B cell (primary cell): ENCODE measurements around the gene PTMS. TPM values are rescaled to one million over a fixed set of nuclear protein-coding genes. Genes with fewer than 3 reads are reported as not detected.

ENCODE experiments used
- ATAC-seq: fragments of 200-7000 bp; cut with Tn5 transposase; one replicate; pipeline ENCODE4 v1.10.0; 2021; ENCODE audit warnings: low read depth, mild to moderate bottlenecking, moderate number of reproducible peaks, moderate library complexity
- CTCF ChIA-PET: fragments of 350-600 bp; sonication (Branson Sonifier 250); formaldehyde crosslinking; loops from one replicate; lab custom pipeline; 2021; ENCODE audit warnings: antibody characterized with exemption, inconsistent platforms; lab: Charles Lee
- POLR2A ChIA-PET: fragments of 350-600 bp; sonication (Branson Sonifier 250); formaldehyde crosslinking; loops from one replicate; lab custom pipeline; 2021; ENCODE audit warnings: antibody characterized with exemption; lab: Charles Lee
- DNase-seq: peaks from one replicate; pipeline ENCODE4 v3.0.0; 2013
- H2AFZ ChIP-seq: 2 replicates; pipeline ENCODE4 v1.6.1; 2012; ENCODE audit warnings: mild to moderate bottlenecking, low read depth, low read length; ENCODE audit not compliant: insufficient read depth, poor library complexity, severe bottlenecking
- H3K27ac ChIP-seq, 2 donors: 1 replicate in 1 of 2; 2 replicates in 1 of 2; pipeline ENCODE4 v1.5.1; 2012 to 2013; ENCODE audit warnings: low read length in 2 of 2, mild to moderate bottlenecking in 2 of 2, moderate library complexity in 1 of 2
- H3K27me3 ChIP-seq, 4 experiments: fragments of 200-600 bp in 1 of 4; sonication (generic) in 1 of 4; replicated peaks in 1 of 4; 1 replicate in 2 of 4; 2 replicates in 2 of 4; pipeline versions ENCODE4 v1.6.1 to v1.7.0; 2013 to 2016; ENCODE audit warnings: low read length in 3 of 4, mild to moderate bottlenecking in 2 of 4, mixed read lengths in 1 of 4, moderate library complexity in 1 of 4; ENCODE audit not compliant: insufficient read depth in 4 of 4, control insufficient read depth in 3 of 4; ENCODE audit errors: control extremely low read depth in 1 of 4
- H3K36me3 ChIP-seq, 2 experiments: replicated peaks in 1 of 2; 1 replicate in 1 of 2; 2 replicates in 1 of 2; pipeline versions ENCODE4 v1.6.1 to v1.7.1; 2013; ENCODE audit warnings: low read length in 1 of 2; ENCODE audit not compliant: insufficient read depth in 2 of 2, control insufficient read depth in 1 of 2; ENCODE audit errors: control extremely low read depth in 1 of 2, extremely low read depth in 1 of 2
- H3K4me1 ChIP-seq, 2 donors: fragments of 200-600 bp in 1 of 2; sonication (generic) in 1 of 2; 1 replicate in 1 of 2; 2 replicates in 1 of 2; pipeline versions ENCODE4 v1.5.1 to v1.6.1; 2013 to 2017; ENCODE audit warnings: low read length in 2 of 2; ENCODE audit not compliant: control insufficient read depth in 2 of 2, insufficient read depth in 2 of 2
- H3K4me2 ChIP-seq: replicated peaks from 2 replicates; pipeline ENCODE3; 2012; ENCODE audit warnings: mild to moderate bottlenecking, low read depth, low read length; ENCODE audit not compliant: poor library complexity, severe bottlenecking
- H3K4me3 ChIP-seq, 5 experiments: fragments of 200-600 bp in 1 of 5; sonication (generic) in 1 of 5; 1 replicate in 3 of 5; 2 replicates in 2 of 5; pipeline versions ENCODE4 v1.5.1 to v1.7.0; 2011 to 2016; ENCODE audit warnings: low read length in 4 of 5, mild to moderate bottlenecking in 4 of 5, low read depth in 2 of 5, control low read depth in 1 of 5, moderate library complexity in 1 of 5; ENCODE audit not compliant: insufficient read depth in 1 of 5; ENCODE audit errors: control extremely low read depth in 1 of 5, extremely low read depth in 1 of 5
- H3K79me2 ChIP-seq: fragments of 200-600 bp; sonication (generic); one replicate; pipeline ENCODE4 v1.6.0; 2016; ENCODE audit warnings: low read length; ENCODE audit not compliant: control insufficient read depth, insufficient read depth
- H3K9ac ChIP-seq: fragments of 200-600 bp; sonication (generic); 2 replicates; pipeline ENCODE4 v1.6.1; 2017; ENCODE audit warnings: mild to moderate bottlenecking, low read length, moderate library complexity
- H3K9me3 ChIP-seq, 3 donors: one replicate each; pipeline versions ENCODE4 v1.6.1 to v1.7.1; 2013; ENCODE audit warnings: low read length in 2 of 3; ENCODE audit not compliant: control insufficient read depth in 2 of 3, insufficient read depth in 1 of 3; ENCODE audit errors: control extremely low read depth in 1 of 3
- H4K20me1 ChIP-seq: 2 replicates; pipeline ENCODE4 v1.6.0; 2012; ENCODE audit warnings: mild to moderate bottlenecking, low read length; ENCODE audit not compliant: insufficient read depth, control insufficient read depth, poor library complexity, severe bottlenecking
- H3K27ac Mint-ChIP-seq: one replicate; pipeline ENCODE4 v1.8.0; 2021; ENCODE audit warnings: mixed read lengths
- H3K27me3 Mint-ChIP-seq: one replicate; pipeline ENCODE4 v1.8.0; 2021; ENCODE audit warnings: mixed read lengths
- H3K4me1 Mint-ChIP-seq: one replicate; pipeline ENCODE4 v1.8.0; 2021; ENCODE audit warnings: mixed read lengths
- H3K4me3 Mint-ChIP-seq: one replicate; pipeline ENCODE4 v1.8.0; 2021; ENCODE audit warnings: mixed read lengths
- H3K9me3 Mint-ChIP-seq: one replicate; pipeline ENCODE4 v1.8.0; 2022; ENCODE audit warnings: mixed read lengths; ENCODE audit not compliant: insufficient read depth
- CTCF ChIP-seq: fragments of 200-600 bp; IDR thresholded peaks from one replicate; pipeline ENCODE4 v1.8.0; 2022; ENCODE audit warnings: antibody characterized with exemption, mild to moderate bottlenecking
- EZH2 ChIP-seq: IDR thresholded peaks from 2 replicates; pipeline ENCODE4 v1.6.1; 2012; ENCODE audit warnings: borderline replicate concordance, low read depth, mild to moderate bottlenecking, moderate library complexity, low read length; ENCODE audit not compliant: insufficient read depth, poor library complexity, severe bottlenecking
- WGBS: methylation state at CpG from one replicate; pipeline ENCODE4 v1.1.5; 2013; ENCODE audit warnings: missing lambda C conversion rate; ENCODE audit not compliant: insufficient coverage; 5-methylcytosine and 5-hydroxymethylcytosine counted together
- intact Hi-C: fragments of 100-400 bp; cut with micrococcal nuclease; formaldehyde crosslinking; loops from one replicate; pipeline ENCODE4 v1.10.0; 2022
- polyA plus RNA-seq: library from polyadenylated mRNA; depleted of rRNA; stranded (reverse); fragments of >200 nt; gene quantifications from 2 replicates; pipeline ENCODE4 v1.2.3, GENCODE V29; 2012
- total RNA-seq, 2 donors: library from RNA; stranded (reverse); fragments of 120-200 nt in 1 of 2; gene quantifications; 1 replicate in 1 of 2; 2 replicates in 1 of 2; pipeline versions ENCODE4 v1.2.3 to v1.2.4, GENCODE V29; 2013 to 2022

Gene PTMS
- total and polyA plus RNA-seq, 2 donors (not counting 1 experiment from before 2014, with no cell fraction given), result 1.0 to 2.1 TPM

- peaks cover 64% of the 10 kb centered on the region for H3K27me3 Mint-ChIP-seq
- CTCF ChIA-PET, result interaction anchor here (1.3 to 2.5 kb wide), 3 partner anchors 7 to 20 kb away, joined by 4 to 10 read pairs (median 7); partner anchors contain the start of gene MLF2
- H3K9me3 Mint-ChIP-seq, result no peaks in the 10 kb centered on the region
- peak overlapping the region in 1 of 5 experiments; percentile 20 for H3K4me3 ChIP-seq
- H3K27ac ChIP-seq, result no peak overlapping the region
- H3K27me3 ChIP-seq, result peaks cover 0 to 86% (median 46%) of the 10 kb centered on the region in 4 experiments
- 63% methylated on average over 20 of the region's 21 CpGs for WGBS
- H3K36me3 ChIP-seq, result no peaks in the 10 kb centered on the region
- no peak for TF ChIP-seq EZH2
- TF ChIP-seq CTCF, result no peak
- no peaks in the 10 kb centered on the region for H3K79me2 ChIP-seq
- H3K4me1 Mint-ChIP-seq, result peaks cover 13% of the 10 kb centered on the region
- H3K9me3 ChIP-seq, result peaks cover 0 to 17% (median 0%) of the 10 kb centered on the region in 3 donors
- ATAC-seq (no peak), DNase-seq (no peak)
- POLR2A ChIA-PET, result no interaction called here
- intact Hi-C loops, result no loop called here
- H3K4me3 Mint-ChIP-seq, result no peak overlapping the region
- no peak overlapping the region for H3K27ac Mint-ChIP-seq
- no peak overlapping the region for H3K9ac ChIP-seq
- H2AFZ ChIP-seq, result no peak overlapping the region
- peaks cover 19 to 35% of the 10 kb centered on the region in 2 donors for H3K4me1 ChIP-seq
- peak overlapping the region; percentile 46 for H3K4me2 ChIP-seq
- no peaks in the 10 kb centered on the region for H4K20me1 ChIP-seq
These were observed 6.8 kb downstream of the PTMS start for GRCh38 chr12:6772726-6773589.
